ENCODE data around the gene DCC.
"Not testable (repeated sequence)": the region's sequence is repeated elsewhere in the genome, so short reads cannot be mapped to it uniquely, and the experiment has no call there.

The DCC gene

DNA sequence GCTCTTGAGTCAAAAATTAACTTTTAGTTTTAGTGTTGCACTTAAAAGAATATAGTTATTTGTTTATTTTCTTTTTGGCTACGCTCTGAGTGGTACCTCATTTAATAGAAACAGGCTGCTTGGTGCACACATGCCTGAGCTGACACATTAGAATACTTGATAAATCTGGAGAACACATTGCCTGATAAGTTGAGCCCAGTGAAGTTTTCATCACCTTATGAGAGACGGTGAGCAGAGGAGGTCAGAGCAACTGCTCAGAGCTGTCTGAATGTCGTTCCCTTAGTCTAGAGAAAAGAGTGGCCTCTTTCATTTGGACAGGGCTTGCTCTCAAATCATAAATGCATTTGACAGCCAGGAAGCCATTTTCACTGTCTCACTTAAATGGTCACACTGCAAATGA, 1168.5 kb downstream of the DCC start:
- no peak for DNase-seq (ENCODE audit: low read depth)
- no peak overlapping the region for H3K4me3 ChIP-seq (ENCODE audit: low read depth, low read length)
- TF ChIP-seq, protein P1, sequence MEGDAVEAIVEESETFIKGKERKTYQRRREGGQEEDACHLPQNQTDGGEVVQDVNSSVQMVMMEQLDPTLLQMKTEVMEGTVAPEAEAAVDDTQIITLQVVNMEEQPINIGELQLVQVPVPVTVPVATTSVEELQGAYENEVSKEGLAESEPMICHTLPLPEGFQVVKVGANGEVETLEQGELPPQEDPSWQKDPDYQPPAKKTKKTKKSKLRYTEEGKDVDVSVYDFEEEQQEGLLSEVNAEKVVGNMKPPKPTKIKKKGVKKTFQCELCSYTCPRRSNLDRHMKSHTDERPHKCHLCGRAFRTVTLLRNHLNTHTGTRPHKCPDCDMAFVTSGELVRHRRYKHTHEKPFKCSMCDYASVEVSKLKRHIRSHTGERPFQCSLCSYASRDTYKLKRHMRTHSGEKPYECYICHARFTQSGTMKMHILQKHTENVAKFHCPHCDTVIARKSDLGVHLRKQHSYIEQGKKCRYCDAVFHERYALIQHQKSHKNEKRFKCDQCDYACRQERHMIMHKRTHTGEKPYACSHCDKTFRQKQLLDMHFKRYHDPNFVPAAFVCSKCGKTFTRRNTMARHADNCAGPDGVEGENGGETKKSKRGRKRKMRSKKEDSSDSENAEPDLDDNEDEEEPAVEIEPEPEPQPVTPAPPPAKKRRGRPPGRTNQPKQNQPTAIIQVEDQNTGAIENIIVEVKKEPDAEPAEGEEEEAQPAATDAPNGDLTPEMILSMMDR (IDR thresholded peaks at IDR 0.05; ENCODE audit: control insufficient read depth, extremely low read depth, insufficient read depth): no peak

DNA sequence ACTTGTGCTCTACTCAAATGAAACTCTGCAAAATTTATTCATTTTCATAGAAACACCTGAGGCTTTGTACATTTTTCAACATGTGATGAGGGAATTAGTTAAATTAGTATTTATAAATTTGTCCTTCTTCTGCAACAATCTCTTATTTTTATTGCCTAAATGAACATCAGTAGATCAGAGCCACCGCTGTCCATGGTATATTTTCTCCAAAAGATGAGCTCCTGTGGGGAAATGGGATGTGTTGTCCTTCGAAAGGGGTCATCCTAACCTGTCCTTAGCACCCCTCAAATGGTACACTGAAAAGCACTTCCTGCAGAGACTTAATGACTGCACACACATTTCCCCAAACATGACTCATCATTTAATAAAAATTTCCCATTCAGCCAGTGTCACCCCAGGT, 1169.9 kb downstream of the DCC start:
- no peak for DNase-seq (ENCODE audit: low read depth)
- TF ChIP-seq, protein P1 (IDR thresholded peaks at IDR 0.05; ENCODE audit: control insufficient read depth, extremely low read depth, insufficient read depth): no peak
- H3K4me3 ChIP-seq (ENCODE audit: low read depth, low read length): no peak overlapping the region

DNA sequence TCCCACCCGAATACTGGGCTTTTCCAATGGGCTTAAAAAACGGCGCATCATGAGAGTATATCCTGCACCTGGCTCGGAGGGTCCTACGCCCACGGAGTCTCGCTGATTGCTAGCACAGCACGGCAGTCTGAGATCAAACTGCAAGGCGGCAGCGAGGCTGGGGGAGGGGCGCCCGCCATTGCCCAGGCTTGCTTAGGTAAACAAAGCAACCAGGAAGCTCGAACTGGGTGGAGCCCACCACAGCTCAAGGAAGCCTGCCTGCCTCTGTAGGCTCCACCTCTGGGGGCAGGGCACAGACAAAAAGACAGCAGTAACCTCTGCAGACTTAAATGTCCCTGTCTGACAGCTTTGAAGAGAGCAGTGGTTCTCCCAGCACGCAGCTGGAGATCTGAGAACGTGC, 1171.7 kb downstream of the DCC start:
- H3K4me3 ChIP-seq (ENCODE audit: low read depth, low read length); DNase-seq (ENCODE audit: low read depth): not testable (repeated sequence)

DNA sequence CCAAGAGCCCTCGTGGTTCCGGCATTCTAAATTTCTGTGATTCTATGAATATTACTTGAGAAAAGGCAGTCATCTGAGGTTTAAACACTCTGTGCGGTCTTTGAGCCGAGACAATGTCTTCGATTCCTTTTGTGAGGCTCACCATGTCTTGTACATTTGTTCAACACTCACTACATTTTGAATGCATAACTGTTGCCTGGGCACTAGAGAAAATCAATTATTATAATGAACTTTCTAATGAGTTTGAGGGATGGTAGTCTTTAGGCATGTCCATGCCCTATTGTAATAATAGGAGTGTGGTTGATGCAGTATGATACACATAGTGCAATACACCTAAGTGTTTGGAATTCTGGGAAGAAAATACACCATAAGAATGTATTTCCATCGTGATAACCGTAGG, 1181.1 kb downstream of the DCC start:
- TF ChIP-seq, protein P1 (IDR thresholded peaks at IDR 0.05; ENCODE audit: control insufficient read depth, extremely low read depth, insufficient read depth): no peak
- no peak overlapping the region for H3K4me3 ChIP-seq (ENCODE audit: low read depth, low read length)
- no peak for DNase-seq (ENCODE audit: low read depth)

DNA sequence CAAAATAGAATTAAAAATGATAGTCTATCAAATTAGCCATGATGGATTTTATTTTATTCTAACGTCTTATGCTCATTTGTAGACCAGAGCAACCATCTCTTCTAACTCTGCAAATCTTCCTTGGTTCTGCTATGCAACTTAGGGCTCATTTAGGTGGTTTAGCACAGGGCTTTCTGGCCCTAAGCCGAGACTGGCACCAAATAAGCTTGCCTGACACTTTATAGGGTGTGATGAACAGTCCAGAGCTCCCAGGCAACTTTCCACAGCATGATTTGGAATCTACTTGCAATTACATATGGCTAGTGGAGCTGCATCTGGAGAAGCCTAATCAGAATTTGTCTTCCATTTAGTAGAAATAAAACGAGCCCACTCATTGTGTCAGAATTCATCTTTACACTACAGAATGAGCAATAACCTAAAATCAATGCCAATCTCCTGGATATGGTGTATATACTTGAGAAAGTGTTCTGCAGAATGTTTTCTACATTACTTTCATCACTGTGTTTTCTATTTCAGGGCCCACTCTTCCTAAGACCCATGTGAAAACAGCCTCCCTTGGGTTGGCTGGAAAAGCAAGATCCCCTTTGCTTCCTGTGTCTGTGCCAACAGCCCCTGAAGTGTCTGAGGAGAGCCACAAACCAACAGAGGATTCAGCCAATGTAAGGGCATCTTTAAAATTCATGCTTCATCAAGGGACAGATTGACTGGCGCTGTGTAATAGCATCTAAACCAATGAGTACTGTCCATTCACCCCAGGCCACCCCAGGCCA, 1186.3 kb downstream of the DCC start:
- TF ChIP-seq, protein P1 (IDR thresholded peaks at IDR 0.05; ENCODE audit: control insufficient read depth, extremely low read depth, insufficient read depth): no peak
- H3K4me3 ChIP-seq (ENCODE audit: low read depth, low read length): no peak overlapping the region
- DNase-seq (ENCODE audit: low read depth): no peak

DNA sequence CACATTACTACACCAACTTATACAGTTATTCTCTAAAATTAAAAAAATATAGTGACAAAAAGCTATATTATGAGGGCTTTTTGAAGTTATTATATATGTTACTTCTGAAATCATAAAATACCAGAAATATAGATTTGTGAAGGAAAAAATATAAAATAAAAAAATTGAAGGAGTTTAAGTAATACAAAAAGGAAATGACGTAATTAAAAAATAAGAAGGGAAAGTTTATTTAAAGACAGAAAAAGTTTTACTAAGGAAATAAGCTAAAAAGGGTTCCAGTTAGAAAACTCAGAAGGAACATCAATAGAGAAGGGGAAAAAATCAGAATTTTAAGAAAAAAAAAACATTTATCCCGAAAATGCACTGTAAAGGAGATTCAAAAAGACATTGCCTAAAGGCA, 1187.4 kb downstream of the DCC start:
- no peak for DNase-seq (ENCODE audit: low read depth)
- TF ChIP-seq, protein P1 (IDR thresholded peaks at IDR 0.05; ENCODE audit: control insufficient read depth, extremely low read depth, insufficient read depth): no peak

DNA sequence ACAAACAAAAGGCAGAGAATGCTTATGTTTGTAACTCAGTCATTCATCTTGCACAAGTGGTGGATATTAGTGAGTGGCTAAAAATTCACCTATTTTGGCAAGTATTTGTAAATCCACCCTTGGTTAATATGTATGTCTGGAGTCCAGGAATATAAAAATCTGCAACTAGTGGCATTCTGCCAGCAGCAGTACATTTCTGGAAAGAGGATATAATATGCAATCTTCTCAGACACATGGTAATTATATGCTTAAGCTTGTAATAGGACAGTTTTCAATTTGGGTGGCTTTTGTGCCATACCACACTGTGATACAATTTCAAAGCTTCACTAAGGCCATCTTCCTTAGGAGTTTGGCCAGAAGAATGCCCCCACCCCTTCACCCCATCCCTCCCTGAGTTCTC, 1191.2 kb downstream of the DCC start:
- TF ChIP-seq, protein P1 (IDR thresholded peaks at IDR 0.05; ENCODE audit: control insufficient read depth, extremely low read depth, insufficient read depth): no peak

More for the DNA sequence above, 1187.4 kb downstream of the DCC start:
- no peak overlapping the region for H3K4me3 ChIP-seq (ENCODE audit: low read depth, low read length)

More for the DNA sequence above, 1191.2 kb downstream of the DCC start:
- no peak for DNase-seq (ENCODE audit: low read depth)
- H3K4me3 ChIP-seq (ENCODE audit: low read depth, low read length): no peak overlapping the region
